IMR-90 (cell line): Measurements from ENCODE around the gene KRTAP5-1. TPM values are rescaled to one million over a fixed set of nuclear protein-coding genes. Genes with fewer than 3 reads are reported as not detected.
"Not testable (repeated sequence)": the region's sequence is repeated elsewhere in the genome, so short reads cannot be mapped to it uniquely, and the experiment has no call there.

Experiments used
- ATAC-seq: fragments of 200-7000 bp; cut with Tn5 transposase; 2 replicates; pipeline ENCODE4 v1.9.1; 2020; ENCODE audit warnings: low read depth, mild to moderate bottlenecking, moderate library complexity
- BruUV-seq: library from RNA; stranded (reverse); fragments of 400-500 nt; replicated peaks from 2 replicates; lab custom pipeline; 2021; lab: Mats Ljungman, UMichigan
- CTCF ChIA-PET: fragments of 300-600 bp; formaldehyde crosslinking; extraction: SDS; loops from one replicate; lab custom pipeline; 2021; ENCODE audit warnings: antibody characterized with exemption; lab: Yijun Ruan, JAX
- POLR2A ChIA-PET: fragments of 300-600 bp; sonication (Branson Sonifier 250); formaldehyde crosslinking; loops from one replicate; lab custom pipeline; 2022; ENCODE audit warnings: antibody characterized with exemption; ENCODE audit not compliant: unreplicated experiment; lab: Charles Lee
- DNase-seq: peaks from one replicate; pipeline ENCODE4 v3.0.0; 2013
- H2AFZ ChIP-seq: replicated peaks from 2 replicates; pipeline ENCODE3; 2013; ENCODE audit warnings: low read length, mild to moderate bottlenecking; ENCODE audit not compliant: poor library complexity
- H2AK5ac ChIP-seq: 2 replicates; pipeline ENCODE4 v1.6.1; 2013; ENCODE audit warnings: low read depth, low read length, inconsistent platforms
- H2AK9ac ChIP-seq: replicated peaks from 2 replicates; pipeline ENCODE3; 2013; ENCODE audit warnings: mild to moderate bottlenecking, low read depth, low read length, moderate library complexity; ENCODE audit not compliant: poor library complexity
- H2BK120ac ChIP-seq: 2 replicates; pipeline ENCODE4 v1.6.1; 2013; ENCODE audit warnings: low read depth, low read length, inconsistent platforms
- H2BK15ac ChIP-seq: 3 replicates; pipeline ENCODE4 v1.6.1; 2013; ENCODE audit warnings: low read depth, low read length, inconsistent platforms
- H2BK20ac ChIP-seq: 2 replicates; pipeline ENCODE4 v1.6.1; 2013; ENCODE audit warnings: low read depth, mild to moderate bottlenecking, inconsistent platforms, low read length, moderate library complexity
- H2BK5ac ChIP-seq: 2 replicates; pipeline ENCODE4 v1.6.1; 2013; ENCODE audit warnings: mild to moderate bottlenecking, low read depth, low read length, inconsistent platforms; ENCODE audit not compliant: poor library complexity, severe bottlenecking
- H3K14ac ChIP-seq: replicated peaks from 2 replicates; pipeline ENCODE4 v1.6.1; 2013; ENCODE audit warnings: low read depth, low read length, inconsistent platforms
- H3K18ac ChIP-seq: 2 replicates; pipeline ENCODE4 v1.6.1; 2013; ENCODE audit warnings: low read depth, low read length, control low read depth
- H3K23ac ChIP-seq: 2 replicates; pipeline ENCODE4 v1.6.1; 2013; ENCODE audit warnings: low read depth, low read length, inconsistent platforms
- H3K27ac ChIP-seq: 2 replicates; pipeline ENCODE4 v1.5.1; 2013; ENCODE audit warnings: mild to moderate bottlenecking, control low read depth, low read length; ENCODE audit not compliant: insufficient read depth
- H3K27me3 ChIP-seq: 2 replicates; pipeline ENCODE4 v1.6.1; 2013; ENCODE audit warnings: low read length; ENCODE audit not compliant: control insufficient read depth, insufficient read depth
- H3K36me3 ChIP-seq: 2 replicates; pipeline ENCODE4 v1.6.1; 2013; ENCODE audit warnings: low read length, mixed read lengths; ENCODE audit not compliant: control insufficient read depth, insufficient read depth
- H3K4ac ChIP-seq: 2 replicates; pipeline ENCODE4 v1.6.1; 2013; ENCODE audit warnings: low read depth, low read length, inconsistent platforms
- H3K4me1 ChIP-seq: 2 replicates; pipeline ENCODE4 v1.6.1; 2013; ENCODE audit warnings: low read length, mixed read lengths; ENCODE audit not compliant: control insufficient read depth, insufficient read depth
- H3K4me2 ChIP-seq: 2 replicates; pipeline ENCODE4 v1.6.1; 2013; ENCODE audit warnings: low read depth, mild to moderate bottlenecking, control low read depth, low read length, moderate library complexity
- H3K4me3 ChIP-seq: 2 replicates; pipeline ENCODE4 v1.5.1; 2013; ENCODE audit warnings: low read depth, mild to moderate bottlenecking, control low read depth, low read length, moderate library complexity; ENCODE audit not compliant: insufficient read depth
- H3K56ac ChIP-seq: 2 replicates; pipeline ENCODE4 v1.6.1; 2013; ENCODE audit warnings: low read length, inconsistent platforms; ENCODE audit not compliant: insufficient read depth; ENCODE audit errors: extremely low read depth
- H3K79me1 ChIP-seq, 2 experiments: 2 replicates each; pipeline ENCODE4 v1.6.1; 2013; ENCODE audit warnings: low read length in 2 of 2, inconsistent platforms in 1 of 2, low read depth in 1 of 2
- H3K9ac ChIP-seq: 2 replicates; pipeline ENCODE4 v1.6.1; 2013; ENCODE audit warnings: low read depth, low read length, control low read depth
- H3K9me1 ChIP-seq: 2 replicates; pipeline ENCODE4 v1.6.1; 2013; ENCODE audit warnings: low read length, inconsistent platforms; ENCODE audit not compliant: insufficient read depth
- H3K9me3 ChIP-seq: 2 replicates; pipeline ENCODE4 v1.6.1; 2013; ENCODE audit warnings: low read length; ENCODE audit not compliant: control insufficient read depth, insufficient read depth
- H4K20me1 ChIP-seq: 2 replicates; pipeline ENCODE4 v1.6.1; 2013; ENCODE audit warnings: low read length, inconsistent platforms; ENCODE audit not compliant: insufficient read depth
- H4K5ac ChIP-seq: 2 replicates; pipeline ENCODE4 v1.6.1; 2013; ENCODE audit warnings: mild to moderate bottlenecking, low read depth, low read length, control low read depth
- H4K8ac ChIP-seq, 2 experiments: 2 replicates each; pipeline ENCODE4 v1.6.1; 2013; ENCODE audit warnings: low read depth in 2 of 2, low read length in 2 of 2, control low read depth in 1 of 2, inconsistent platforms in 1 of 2
- H4K91ac ChIP-seq: 2 replicates; pipeline ENCODE4 v1.6.1; 2013; ENCODE audit warnings: low read depth, low read length, inconsistent platforms; ENCODE audit not compliant: insufficient read depth
- WGBS, 2 experiments: methylation state at CpG; one replicate each; pipeline versions ENCODE4 v1.1.5 to v1.1.7; 2013; ENCODE audit warnings: missing lambda C conversion rate in 2 of 2; ENCODE audit not compliant: insufficient read length in 1 of 2; ENCODE audit errors: extremely low coverage in 2 of 2; 5-methylcytosine and 5-hydroxymethylcytosine counted together
- dilution Hi-C: fragments of 300-500 bp; cut with HindIII; formaldehyde crosslinking; loops from one replicate; pipeline ENCODE4 v1.14.3; 2018; ENCODE audit warnings: low sequenced_read_pairs; ENCODE audit not compliant: unreplicated experiment
- in situ Hi-C: fragments of 300-500 bp; cut with MboI; formaldehyde crosslinking; loops from 3 replicates; pipeline ENCODE4 v1.14.3; 2019; ENCODE audit warnings: low sequenced_read_pairs, inconsistent platforms, mixed read lengths
- intact Hi-C: fragments of 100-400 bp; cut with micrococcal nuclease; formaldehyde crosslinking; loops from 2 replicates; pipeline ENCODE4 v1.10.0; 2022
- polyA plus RNA-seq, 3 experiments: library from polyadenylated mRNA; depleted of rRNA; stranded (reverse); fragments of >200 nt; gene quantifications; 2 replicates each; pipeline ENCODE4 v1.2.3, GENCODE V29; 2012; ENCODE audit warnings: low replicate concordance in 1 of 3
- total RNA-seq: library from RNA; depleted of rRNA; stranded (reverse); fragments of >200 nt; gene quantifications from 2 replicates; pipeline ENCODE4 v1.2.3, GENCODE V29; 2012

The KRTAP5-1 gene
- total and polyA plus RNA-seq, 2 of the 4 experiments (the other 2 are of a cell fraction): not detected

DNA sequence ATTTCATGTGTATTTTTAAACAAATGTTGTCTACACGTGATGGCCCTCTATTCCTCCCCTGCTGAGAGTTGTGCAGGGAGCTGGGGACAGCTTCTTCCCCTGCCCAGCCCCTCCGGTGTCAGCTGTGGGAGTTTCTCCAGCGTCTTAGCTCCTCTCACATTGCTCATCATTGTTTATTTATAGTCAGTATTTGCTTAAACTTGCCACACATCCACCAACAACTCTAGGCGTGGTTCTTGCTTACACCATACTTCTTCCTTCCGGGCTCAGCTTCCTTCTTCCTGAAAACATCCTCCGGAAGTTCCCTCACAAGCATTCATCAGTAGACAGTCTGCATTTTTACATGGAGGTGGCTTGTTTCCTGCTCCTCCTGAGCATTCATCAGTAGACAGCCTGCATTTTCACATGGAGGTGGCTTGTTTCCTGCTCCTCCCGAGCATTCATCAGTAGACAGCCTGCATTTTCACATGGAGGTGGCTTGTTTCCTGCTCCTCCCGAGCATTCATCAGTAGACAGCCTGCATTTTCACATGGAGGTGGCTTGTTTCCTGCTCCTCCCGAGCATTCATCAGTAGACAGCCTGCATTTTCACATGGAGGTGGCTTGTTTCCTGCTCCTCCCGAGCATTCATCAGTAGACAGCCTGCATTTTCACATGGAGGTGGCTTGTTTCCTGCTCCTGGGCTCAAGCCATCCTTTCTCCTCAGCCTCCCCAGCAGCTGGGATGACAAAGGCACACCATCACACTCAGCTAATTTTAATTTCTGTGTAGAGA is 4.3 kb upstream of the KRTAP5-1 start:
- H4K8ac ChIP-seq, BruUV-seq, H3K9me3 ChIP-seq, H3K9me1 ChIP-seq, H3K4ac ChIP-seq, H2AK5ac ChIP-seq, dilution Hi-C loops, H2BK15ac ChIP-seq, POLR2A ChIA-PET, H2AFZ ChIP-seq, H3K4me1 ChIP-seq, H3K9ac ChIP-seq, H4K5ac ChIP-seq, H4K20me1 ChIP-seq, H3K4me2 ChIP-seq, H3K79me1 ChIP-seq, H2BK120ac ChIP-seq, H3K56ac ChIP-seq, intact Hi-C loops, H3K23ac ChIP-seq, DNase-seq, H2BK20ac ChIP-seq, H3K27ac ChIP-seq, H3K36me3 ChIP-seq, H2AK9ac ChIP-seq, H3K14ac ChIP-seq, ATAC-seq, H4K91ac ChIP-seq, in situ Hi-C loops, H3K18ac ChIP-seq, H3K4me3 ChIP-seq, H2BK5ac ChIP-seq: not testable (repeated sequence)
- 39% methylated on average over 2 of the region's 10 CpGs; no CpG with 5 or more reads in 1 of the 2 experiments for WGBS, 2 experiments
- H3K27me3 ChIP-seq: peaks cover 33% of the 10 kb centered on the region
- CTCF ChIA-PET: interaction anchor here (1.0 to 2.1 kb wide), 2 partner anchors 13 to 15 kb away, joined by 3 to 9 read pairs; no protein-coding TSS in a partner anchor
